HUES64 (cell line): ENCODE data around the gene CDC14B.

ENCODE experiments used
- H3K27ac ChIP-seq: 2 replicates; pipeline ENCODE4 v1.7.0; 2013; ENCODE audit warnings: low read depth, low read length, inconsistent platforms
- H3K27me3 ChIP-seq: 2 replicates; pipeline ENCODE4 v1.6.1; 2013; ENCODE audit warnings: mild to moderate bottlenecking, low read length; ENCODE audit not compliant: insufficient read depth
- H3K36me3 ChIP-seq: 2 replicates; pipeline ENCODE4 v1.6.1; 2013; ENCODE audit warnings: mild to moderate bottlenecking, low read length; ENCODE audit not compliant: insufficient read depth
- H3K4me1 ChIP-seq: 2 replicates; pipeline ENCODE4 v1.6.1; 2013; ENCODE audit warnings: mild to moderate bottlenecking, low read length, moderate library complexity; ENCODE audit not compliant: insufficient read depth
- H3K4me3 ChIP-seq: 2 replicates; pipeline ENCODE4 v1.5.1; 2013; ENCODE audit warnings: mild to moderate bottlenecking, low read length, moderate library complexity
- H3K9ac ChIP-seq: 2 replicates; pipeline ENCODE4 v1.6.1; 2013; ENCODE audit warnings: mild to moderate bottlenecking, low read depth, low read length
- H3K9me3 ChIP-seq: 2 replicates; pipeline ENCODE4 v1.6.1; 2013; ENCODE audit warnings: low read depth, low read length; ENCODE audit not compliant: insufficient read depth
- WGBS: fragments of 150-250, 120-280 bp; methylation state at CpG from one replicate; pipeline ENCODE4 v1.1.7; 2013; ENCODE audit warnings: missing lambda C conversion rate; 5-methylcytosine and 5-hydroxymethylcytosine counted together

Gene CDC14B

GRCh38 chr9:96499257-96499656 lies 120.4 kb downstream of the CDC14B start:
- no peaks in the 10 kb centered on the region for H3K27me3 ChIP-seq
- peaks cover 22% of the 10 kb centered on the region for H3K4me1 ChIP-seq
- H3K27ac ChIP-seq = no peak overlapping the region; the same call in 1 of the 2 replicates
- 87% methylated on average over 7 of the region's 7 CpGs for WGBS
- H3K4me3 ChIP-seq = no peak overlapping the region
- 0 out of 2 replicates have a peak, but pooled peaks cover 2% of the 10 kb centered on the region for H3K36me3 ChIP-seq
- H3K9ac ChIP-seq = no peak overlapping the region
- H3K9me3 ChIP-seq = no peaks in the 10 kb centered on the region

- Histone ChIP-seq H3K4me3 (no peak overlapping the region), H3K36me3 (0 out of 2 replicates have a peak, but pooled peaks cover 2% of the 10 kb centered on the region), H3K9me3 (no peaks in the 10 kb centered on the region), H3K9ac (no peak overlapping the region), H3K4me1 (peaks cover 24% of the 10 kb centered on the region), H3K27ac (no peak overlapping the region), H3K27me3 (no peaks in the 10 kb centered on the region)
- WGBS = 84% methylated on average over 7 of the region's 7 CpGs
These were observed 120.8 kb downstream of the CDC14B start for GRCh38 chr9:96498796-96499195.

- H3K4me3 ChIP-seq = no peak overlapping the region
- no peak overlapping the region for H3K27ac ChIP-seq
- peaks cover 2% of the 10 kb centered on the region; the same call in 1 of the 2 replicates for H3K36me3 ChIP-seq
- H3K4me1 ChIP-seq = peaks cover 10% of the 10 kb centered on the region; the same call in 1 of the 2 replicates
- WGBS = 95% methylated on average over 17 of the region's 17 CpGs
- H3K9ac ChIP-seq = no peak overlapping the region
- no peaks in the 10 kb centered on the region for H3K27me3 ChIP-seq
- H3K9me3 ChIP-seq = no peaks in the 10 kb centered on the region
These were observed 122.6 kb downstream of the CDC14B start for GRCh38 chr9:96497117-96497399.

- Histone ChIP-seq H3K4me1 (peaks cover 5% of the 10 kb centered on the region; the same call in 1 of the 2 replicates), H3K4me3 (no peak overlapping the region), H3K36me3 (peaks cover 4% of the 10 kb centered on the region), H3K27me3 (no peaks in the 10 kb centered on the region), H3K27ac (no peak overlapping the region), H3K9me3 (no peaks in the 10 kb centered on the region), H3K9ac (no peak overlapping the region)
- WGBS = 96% methylated on average over 55 of the region's 55 CpGs
These were observed 123.1 kb downstream of the CDC14B start for GRCh38 chr9:96496368-96497116.

GRCh38 chr9:96495341-96495740 lies 124.3 kb downstream of the CDC14B start:
- H3K27me3 ChIP-seq = no peaks in the 10 kb centered on the region
- no peaks in the 10 kb centered on the region for H3K9me3 ChIP-seq
- H3K4me1 ChIP-seq = peaks cover 4% of the 10 kb centered on the region; the same call in 1 of the 2 replicates
- peaks cover 16% of the 10 kb centered on the region for H3K36me3 ChIP-seq
- H3K9ac ChIP-seq = no peak overlapping the region
- 93% methylated on average over 11 of the region's 11 CpGs for WGBS
- H3K4me3 ChIP-seq = no peak overlapping the region
- H3K27ac ChIP-seq = no peak overlapping the region

- H3K27me3 ChIP-seq = no peaks in the 10 kb centered on the region
- WGBS = 91% methylated on average over 5 of the region's 8 CpGs
- no peaks in the 10 kb centered on the region for H3K9me3 ChIP-seq
- no peak overlapping the region for H3K27ac ChIP-seq
- no peak overlapping the region for H3K9ac ChIP-seq
- H3K4me1 ChIP-seq = peaks cover 4% of the 10 kb centered on the region; the same call in 1 of the 2 replicates
- H3K36me3 ChIP-seq = peaks cover 25% of the 10 kb centered on the region
- H3K4me3 ChIP-seq = no peak overlapping the region
These were observed 125.3 kb downstream of the CDC14B start for GRCh38 chr9:96494215-96494800.

GRCh38 chr9:96493757-96494156 lies 125.9 kb downstream of the CDC14B start:
- Histone ChIP-seq H3K9ac (no peak overlapping the region), H3K36me3 (peaks cover 26% of the 10 kb centered on the region), H3K27me3 (no peaks in the 10 kb centered on the region), H3K9me3 (no peaks in the 10 kb centered on the region), H3K4me1 (peaks cover 4% of the 10 kb centered on the region; the same call in 1 of the 2 replicates), H3K4me3 (no peak overlapping the region), H3K27ac (no peak overlapping the region)
- whole genome bisulfite sequencing = 86% methylated on average over 13 of the region's 13 CpGs

GRCh38 chr9:96492993-96493531 lies 126.6 kb downstream of the CDC14B start:
- WGBS = 92% methylated on average over 12 of the region's 12 CpGs
- no peaks in the 10 kb centered on the region for H3K9me3 ChIP-seq
- H3K27me3 ChIP-seq = no peaks in the 10 kb centered on the region
- no peak overlapping the region for H3K9ac ChIP-seq
- peaks cover 33% of the 10 kb centered on the region for H3K36me3 ChIP-seq
- peaks cover 4% of the 10 kb centered on the region; the same call in 1 of the 2 replicates for H3K4me1 ChIP-seq
- H3K27ac ChIP-seq = no peak overlapping the region
- H3K4me3 ChIP-seq = no peak overlapping the region

- Histone ChIP-seq H3K9me3 (no peaks in the 10 kb centered on the region), H3K4me3 (no peak overlapping the region), H3K27ac (no peak overlapping the region), H3K36me3 (peaks cover 43% of the 10 kb centered on the region), H3K9ac (no peak overlapping the region), H3K27me3 (no peaks in the 10 kb centered on the region), H3K4me1 (peaks cover 4% of the 10 kb centered on the region; the same call in 1 of the 2 replicates)
- 95% methylated on average over 17 of the region's 17 CpGs for WGBS
These were observed 127.6 kb downstream of the CDC14B start for GRCh38 chr9:96491880-96492525.

- peaks cover 4% of the 10 kb centered on the region; the same call in 1 of the 2 replicates for H3K4me1 ChIP-seq
- H3K27ac ChIP-seq = no peak overlapping the region
- H3K27me3 ChIP-seq = no peaks in the 10 kb centered on the region
- no peaks in the 10 kb centered on the region for H3K9me3 ChIP-seq
- 92% methylated on average over 10 of the region's 10 CpGs for WGBS
- no peak overlapping the region for H3K9ac ChIP-seq
- H3K36me3 ChIP-seq = peaks cover 48% of the 10 kb centered on the region
- no peak overlapping the region for H3K4me3 ChIP-seq
These were observed 128.4 kb downstream of the CDC14B start for GRCh38 chr9:96491079-96491879.
